PFSK-1 (cell line): ENCODE results near the gene SKAP2.

Source experiments
- POLR2AphosphoS5 ChIP-seq: IDR thresholded peaks from 2 replicates; pipeline ENCODE4 v1.6.1; 2012; ENCODE audit warnings: low read depth, mild to moderate bottlenecking, control low read depth, low read length, moderate library complexity
- TAF1 ChIP-seq: IDR thresholded peaks from 2 replicates; pipeline ENCODE4 v1.6.1; 2012; ENCODE audit warnings: low read length, control low read depth, borderline replicate concordance; ENCODE audit not compliant: insufficient read depth
- TF ChIP-seq, protein P1 (sequence below), 2 experiments: IDR thresholded peaks; 2 replicates each; pipeline versions ENCODE4 v1.6.1 to v1.8.0; 2011 to 2012; ENCODE audit warnings: low read depth in 2 of 2, low read length in 2 of 2, control low read depth in 1 of 2, inconsistent platforms in 1 of 2, mild to moderate bottlenecking in 1 of 2, moderate library complexity in 1 of 2; ENCODE audit not compliant: insufficient read depth in 1 of 2

DNA sequence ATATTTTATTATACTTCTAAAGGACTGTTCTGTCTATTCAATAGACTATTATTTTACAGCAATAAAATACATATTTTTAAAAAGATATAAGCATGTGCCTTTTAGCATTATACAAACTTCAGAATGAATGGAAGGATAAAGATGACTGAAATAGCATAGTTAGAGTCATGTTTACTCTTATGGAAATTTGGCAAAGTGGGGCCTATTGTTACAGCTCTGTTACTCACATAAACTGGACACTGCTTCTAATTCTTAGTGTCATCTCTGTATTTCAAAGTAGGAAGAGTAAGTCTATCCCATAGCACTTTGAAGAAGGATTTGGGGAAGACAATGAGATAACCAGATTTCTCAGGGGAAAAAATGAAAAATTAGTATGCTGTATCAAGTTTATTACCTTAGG lies 168.2 kb downstream of the SKAP2 start:
- TF ChIP-seq POLR2AphosphoS5 (no peak), TAF1 (no peak)
- TF ChIP-seq, protein P1, sequence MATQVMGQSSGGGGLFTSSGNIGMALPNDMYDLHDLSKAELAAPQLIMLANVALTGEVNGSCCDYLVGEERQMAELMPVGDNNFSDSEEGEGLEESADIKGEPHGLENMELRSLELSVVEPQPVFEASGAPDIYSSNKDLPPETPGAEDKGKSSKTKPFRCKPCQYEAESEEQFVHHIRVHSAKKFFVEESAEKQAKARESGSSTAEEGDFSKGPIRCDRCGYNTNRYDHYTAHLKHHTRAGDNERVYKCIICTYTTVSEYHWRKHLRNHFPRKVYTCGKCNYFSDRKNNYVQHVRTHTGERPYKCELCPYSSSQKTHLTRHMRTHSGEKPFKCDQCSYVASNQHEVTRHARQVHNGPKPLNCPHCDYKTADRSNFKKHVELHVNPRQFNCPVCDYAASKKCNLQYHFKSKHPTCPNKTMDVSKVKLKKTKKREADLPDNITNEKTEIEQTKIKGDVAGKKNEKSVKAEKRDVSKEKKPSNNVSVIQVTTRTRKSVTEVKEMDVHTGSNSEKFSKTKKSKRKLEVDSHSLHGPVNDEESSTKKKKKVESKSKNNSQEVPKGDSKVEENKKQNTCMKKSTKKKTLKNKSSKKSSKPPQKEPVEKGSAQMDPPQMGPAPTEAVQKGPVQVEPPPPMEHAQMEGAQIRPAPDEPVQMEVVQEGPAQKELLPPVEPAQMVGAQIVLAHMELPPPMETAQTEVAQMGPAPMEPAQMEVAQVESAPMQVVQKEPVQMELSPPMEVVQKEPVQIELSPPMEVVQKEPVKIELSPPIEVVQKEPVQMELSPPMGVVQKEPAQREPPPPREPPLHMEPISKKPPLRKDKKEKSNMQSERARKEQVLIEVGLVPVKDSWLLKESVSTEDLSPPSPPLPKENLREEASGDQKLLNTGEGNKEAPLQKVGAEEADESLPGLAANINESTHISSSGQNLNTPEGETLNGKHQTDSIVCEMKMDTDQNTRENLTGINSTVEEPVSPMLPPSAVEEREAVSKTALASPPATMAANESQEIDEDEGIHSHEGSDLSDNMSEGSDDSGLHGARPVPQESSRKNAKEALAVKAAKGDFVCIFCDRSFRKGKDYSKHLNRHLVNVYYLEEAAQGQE (IDR thresholded peaks at IDR 0.05; ENCODE audit: insufficient read depth in 1 of 2, low read depth in 2 of 2, low read length in 2 of 2): no peak
